ENCODE data around the gene GOPC.

GOPC gene

GRCh38 chr6:117547688-117548621, 54.4 kb downstream of the GOPC start:
- Mint-ChIP-seq H3K27me3 (no peaks in the 10 kb centered on the region), H3K4me3 (peak overlapping the region; percentile 77), H3K4me1 (ENCODE audit: low read depth) (peaks cover 41% of the 10 kb centered on the region), H3K27ac (peak overlapping the region; percentile 74), H3K36me3 (no peaks in the 10 kb centered on the region), H3K9me3 (ENCODE audit: low read depth) (no peaks in the 10 kb centered on the region)

GRCh38 chr6:117546674-117547073, 55.6 kb downstream of the GOPC start:
- Mint-ChIP-seq H3K27me3 (no peaks in the 10 kb centered on the region), H3K27ac (peak overlapping the region; percentile 41), H3K9me3 (ENCODE audit: low read depth) (no peaks in the 10 kb centered on the region), H3K4me3 (peak overlapping the region; percentile 77), H3K36me3 (no peaks in the 10 kb centered on the region), H3K4me1 (ENCODE audit: low read depth) (peaks cover 41% of the 10 kb centered on the region)

GRCh38 chr6:117545161-117545595, 57.1 kb downstream of the GOPC start:
- Mint-ChIP-seq H3K27ac (no peak overlapping the region), H3K4me3 (no peak overlapping the region), H3K9me3 (ENCODE audit: low read depth) (no peaks in the 10 kb centered on the region), H3K36me3 (no peaks in the 10 kb centered on the region), H3K4me1 (ENCODE audit: low read depth) (peaks cover 31% of the 10 kb centered on the region), H3K27me3 (no peaks in the 10 kb centered on the region)

GRCh38 chr6:117544716-117545115, 57.6 kb downstream of the GOPC start:
- no peak overlapping the region for H3K27ac Mint-ChIP-seq
- no peaks in the 10 kb centered on the region for H3K36me3 Mint-ChIP-seq
- H3K4me1 Mint-ChIP-seq (ENCODE audit: low read depth), result peaks cover 27% of the 10 kb centered on the region
- no peaks in the 10 kb centered on the region for H3K9me3 Mint-ChIP-seq (ENCODE audit: low read depth)
- no peaks in the 10 kb centered on the region for H3K27me3 Mint-ChIP-seq
- no peak overlapping the region for H3K4me3 Mint-ChIP-seq

GRCh38 chr6:117542493-117542892, 59.8 kb downstream of the GOPC start:
- no peak overlapping the region for H3K27ac Mint-ChIP-seq
- no peak overlapping the region for H3K4me3 Mint-ChIP-seq
- no peaks in the 10 kb centered on the region for H3K9me3 Mint-ChIP-seq (ENCODE audit: low read depth)
- peaks cover 10% of the 10 kb centered on the region for H3K4me1 Mint-ChIP-seq (ENCODE audit: low read depth)
- peaks cover 2% of the 10 kb centered on the region for H3K27me3 Mint-ChIP-seq
- no peaks in the 10 kb centered on the region for H3K36me3 Mint-ChIP-seq

- Mint-ChIP-seq H3K27ac (no peak overlapping the region), H3K27me3 (peaks cover 2% of the 10 kb centered on the region), H3K9me3 (ENCODE audit: low read depth) (no peaks in the 10 kb centered on the region), H3K4me1 (ENCODE audit: low read depth) (no peaks in the 10 kb centered on the region), H3K36me3 (no peaks in the 10 kb centered on the region), H3K4me3 (no peak overlapping the region)
Measured at GRCh38 chr6:117540670-117541069, 61.6 kb downstream of the GOPC start.

- Mint-ChIP-seq H3K9me3 (ENCODE audit: low read depth) (no peaks in the 10 kb centered on the region), H3K27me3 (peaks cover 4% of the 10 kb centered on the region), H3K4me1 (ENCODE audit: low read depth) (no peaks in the 10 kb centered on the region), H3K36me3 (no peaks in the 10 kb centered on the region), H3K27ac (no peak overlapping the region), H3K4me3 (no peak overlapping the region)
Measured at GRCh38 chr6:117538615-117539014, 63.7 kb downstream of the GOPC start.

GRCh38 chr6:117536317-117536716, 66.0 kb downstream of the GOPC start:
- Mint-ChIP-seq H3K4me3 (no peak overlapping the region), H3K27ac (no peak overlapping the region), H3K27me3 (peaks cover 4% of the 10 kb centered on the region), H3K36me3 (no peaks in the 10 kb centered on the region), H3K4me1 (ENCODE audit: low read depth) (no peaks in the 10 kb centered on the region), H3K9me3 (ENCODE audit: low read depth) (no peaks in the 10 kb centered on the region)

- Mint-ChIP-seq H3K4me3 (no peak overlapping the region), H3K4me1 (ENCODE audit: low read depth) (no peaks in the 10 kb centered on the region), H3K36me3 (no peaks in the 10 kb centered on the region), H3K9me3 (ENCODE audit: low read depth) (no peaks in the 10 kb centered on the region), H3K27me3 (peaks cover 4% of the 10 kb centered on the region), H3K27ac (no peak overlapping the region)
Measured at GRCh38 chr6:117534974-117535373, 67.3 kb downstream of the GOPC start.

- H3K27me3 Mint-ChIP-seq, result peaks cover 3% of the 10 kb centered on the region
- H3K36me3 Mint-ChIP-seq, result no peaks in the 10 kb centered on the region
- H3K4me3 Mint-ChIP-seq, result no peak overlapping the region
- H3K9me3 Mint-ChIP-seq (ENCODE audit: low read depth), result no peaks in the 10 kb centered on the region
- no peaks in the 10 kb centered on the region for H3K4me1 Mint-ChIP-seq (ENCODE audit: low read depth)
- no peak overlapping the region for H3K27ac Mint-ChIP-seq
Measured at GRCh38 chr6:117533775-117534174, 68.5 kb downstream of the GOPC start.

GRCh38 chr6:117531809-117532725, 70.2 kb downstream of the GOPC start:
- H3K4me1 Mint-ChIP-seq (ENCODE audit: low read depth), result no peaks in the 10 kb centered on the region
- peaks cover 2% of the 10 kb centered on the region for H3K27me3 Mint-ChIP-seq
- H3K4me3 Mint-ChIP-seq, result no peak overlapping the region
- H3K9me3 Mint-ChIP-seq (ENCODE audit: low read depth), result no peaks in the 10 kb centered on the region
- H3K36me3 Mint-ChIP-seq, result no peaks in the 10 kb centered on the region
- H3K27ac Mint-ChIP-seq, result no peak overlapping the region

- Mint-ChIP-seq H3K36me3 (no peaks in the 10 kb centered on the region), H3K27ac (no peak overlapping the region)
Measured at GRCh38 chr6:117531346-117531745, 71.0 kb downstream of the GOPC start.

GRCh38 chr6:117530467-117531242, 71.7 kb downstream of the GOPC start:
- Mint-ChIP-seq H3K27me3 (peaks cover 4% of the 10 kb centered on the region), H3K27ac (no peak overlapping the region), H3K4me3 (no peak overlapping the region), H3K4me1 (ENCODE audit: low read depth) (no peaks in the 10 kb centered on the region), H3K9me3 (ENCODE audit: low read depth) (no peaks in the 10 kb centered on the region), H3K36me3 (no peaks in the 10 kb centered on the region)

More at GRCh38 chr6:117531346-117531745, 71.0 kb downstream of the GOPC start:
- peaks cover 4% of the 10 kb centered on the region for H3K27me3 Mint-ChIP-seq
- H3K4me1 Mint-ChIP-seq (ENCODE audit: low read depth), result no peaks in the 10 kb centered on the region
- no peaks in the 10 kb centered on the region for H3K9me3 Mint-ChIP-seq (ENCODE audit: low read depth)
- no peak overlapping the region for H3K4me3 Mint-ChIP-seq

GRCh38 chr6:117525607-117526006, 76.7 kb downstream of the GOPC start:
- Mint-ChIP-seq H3K36me3 (no peaks in the 10 kb centered on the region), H3K27ac (no peak overlapping the region), H3K4me1 (ENCODE audit: low read depth) (no peaks in the 10 kb centered on the region)

More at GRCh38 chr6:117525607-117526006, 76.7 kb downstream of the GOPC start:
- no peak overlapping the region for H3K4me3 Mint-ChIP-seq
- no peaks in the 10 kb centered on the region for H3K9me3 Mint-ChIP-seq (ENCODE audit: low read depth)
- peaks cover 1% of the 10 kb centered on the region for H3K27me3 Mint-ChIP-seq

Data from activated naive CD8-positive, alpha-beta T cell (primary cell).